Neuronal stem cell (in vitro differentiated cells): Measurements from ENCODE around the gene FLT1.

Experiments used
- DNase-seq: peaks from one replicate; pipeline ENCODE4 v3.0.0-alpha.2; 2013; ENCODE audit warnings: low spot score
- H2AFZ ChIP-seq: one replicate; pipeline ENCODE4 v1.6.1; 2013; ENCODE audit warnings: mild to moderate bottlenecking, low read length, inconsistent platforms
- H2AK5ac ChIP-seq: 2 replicates; pipeline ENCODE4 v1.6.1; 2013; ENCODE audit warnings: low read depth, mild to moderate bottlenecking, inconsistent platforms, low read length, moderate library complexity, mixed read lengths
- H2BK120ac ChIP-seq: 2 replicates; pipeline ENCODE4 v1.6.1; 2013; ENCODE audit warnings: low read depth, mild to moderate bottlenecking, inconsistent platforms, low read length, moderate library complexity, mixed read lengths
- H2BK12ac ChIP-seq: one replicate; pipeline ENCODE4 v1.6.1; 2013; ENCODE audit warnings: low read length, inconsistent platforms
- H2BK15ac ChIP-seq: 2 replicates; pipeline ENCODE4 v1.6.1; 2013; ENCODE audit warnings: mild to moderate bottlenecking, low read length, inconsistent platforms, mixed read lengths
- H2BK5ac ChIP-seq: one replicate; pipeline ENCODE4 v1.6.1; 2013; ENCODE audit warnings: inconsistent platforms, mild to moderate bottlenecking, low read length, moderate library complexity
- H3K14ac ChIP-seq: one replicate; pipeline ENCODE4 v1.6.1; 2013; ENCODE audit warnings: low read length, inconsistent platforms
- H3K18ac ChIP-seq: 2 replicates; pipeline ENCODE4 v1.6.1; 2013; ENCODE audit warnings: low read length, inconsistent platforms
- H3K23ac ChIP-seq: 2 replicates; pipeline ENCODE4 v1.6.1; 2013; ENCODE audit warnings: low read depth, mild to moderate bottlenecking, mixed read lengths, low read length, inconsistent platforms; ENCODE audit not compliant: poor library complexity
- H3K27ac ChIP-seq: replicated peaks from 3 replicates; pipeline ENCODE4 v1.5.1; 2013; ENCODE audit warnings: low read length, inconsistent platforms
- H3K27me3 ChIP-seq, 3 experiments: 2 replicates each; pipeline ENCODE4 v1.6.1; 2013; ENCODE audit warnings: low read length in 3 of 3, mild to moderate bottlenecking in 2 of 3, inconsistent platforms in 1 of 3, low read depth in 1 of 3, mixed read lengths in 1 of 3, moderate library complexity in 1 of 3; ENCODE audit not compliant: control insufficient read depth in 3 of 3, insufficient read depth in 3 of 3
- H3K36me3 ChIP-seq, 2 donors: replicated peaks in 1 of 2; 2 replicates each; pipeline ENCODE4 v1.6.1; 2013; ENCODE audit warnings: low read length in 2 of 2; ENCODE audit not compliant: control insufficient read depth in 2 of 2, insufficient read depth in 2 of 2
- H3K4ac ChIP-seq: 2 replicates; pipeline ENCODE4 v1.6.1; 2013; ENCODE audit warnings: inconsistent platforms, mild to moderate bottlenecking, low read length, moderate library complexity
- H3K4me1 ChIP-seq, 2 donors: 1 replicate in 1 of 2; 2 replicates in 1 of 2; pipeline ENCODE4 v1.6.1; 2013; ENCODE audit warnings: low read length in 2 of 2, low read depth in 1 of 2; ENCODE audit not compliant: control insufficient read depth in 2 of 2, insufficient read depth in 1 of 2
- H3K4me2 ChIP-seq: one replicate; pipeline ENCODE4 v1.6.1; 2013; ENCODE audit warnings: mild to moderate bottlenecking, low read length, inconsistent platforms; ENCODE audit not compliant: insufficient read depth, poor library complexity, severe bottlenecking
- H3K4me3 ChIP-seq, 2 donors: 2 replicates each; pipeline ENCODE4 v1.5.1; 2013; ENCODE audit warnings: low read length in 2 of 2, mild to moderate bottlenecking in 2 of 2, inconsistent platforms in 1 of 2, moderate library complexity in 1 of 2
- H3K79me1 ChIP-seq: one replicate; pipeline ENCODE4 v1.6.1; 2013; ENCODE audit warnings: low read depth, mild to moderate bottlenecking, inconsistent platforms, low read length, moderate library complexity
- H3K9ac ChIP-seq: one replicate; pipeline ENCODE4 v1.6.1; 2013; ENCODE audit warnings: mild to moderate bottlenecking, low read depth, low read length, inconsistent platforms; ENCODE audit not compliant: poor library complexity
- H3K9me3 ChIP-seq, 2 donors: replicated peaks in 1 of 2; 2 replicates each; pipeline versions ENCODE3 to v1.6.1; 2013; ENCODE audit warnings: low read length in 2 of 2, mild to moderate bottlenecking in 2 of 2, inconsistent platforms in 1 of 2, low read depth in 1 of 2, mixed read lengths in 1 of 2, moderate library complexity in 1 of 2; ENCODE audit not compliant: control insufficient read depth in 2 of 2, insufficient read depth in 1 of 2
- H4K8ac ChIP-seq: one replicate; pipeline ENCODE4 v1.6.1; 2013; ENCODE audit warnings: low read depth, mild to moderate bottlenecking, inconsistent platforms, low read length, moderate library complexity
- H4K91ac ChIP-seq: one replicate; pipeline ENCODE4 v1.6.1; 2013; ENCODE audit warnings: low read length, low read depth, mild to moderate bottlenecking, inconsistent platforms; ENCODE audit not compliant: poor library complexity
- WGBS, 2 donors: extraction: QIAGEN DNeasy Blood & Tissue Kit; methylation state at CpG; one replicate each; pipeline ENCODE4 v1.1.7; 2013; ENCODE audit warnings: missing lambda C conversion rate in 2 of 2, mixed read lengths in 1 of 2; ENCODE audit not compliant: insufficient read length in 2 of 2, insufficient replicate concordance in 1 of 2; ENCODE audit errors: extremely low coverage in 2 of 2; 5-methylcytosine and 5-hydroxymethylcytosine counted together

The FLT1 gene

GRCh38 chr13:28477709-28477973, 17.3 kb downstream of the FLT1 start:
- no peak overlapping the region for H3K4me2 ChIP-seq
- H3K9ac ChIP-seq: no peak overlapping the region
- H3K14ac ChIP-seq: no peak overlapping the region
- H2AFZ ChIP-seq: no peak overlapping the region
- no peak overlapping the region for H3K4me3 ChIP-seq
- H3K36me3 ChIP-seq: no peaks in the 10 kb centered on the region
- no peak overlapping the region for H2BK5ac ChIP-seq
- DNase-seq: no peak
- no peak overlapping the region for H2BK12ac ChIP-seq
- no CpG with 5 or more reads among the region's 3 CpGs for WGBS, 2 donors
- H3K4ac ChIP-seq: no peak overlapping the region
- peaks cover 0 to 11% (median 0%) of the 10 kb centered on the region in 3 experiments for H3K27me3 ChIP-seq
- H3K9me3 ChIP-seq: no peaks in the 10 kb centered on the region
- H2BK15ac ChIP-seq: no peak overlapping the region
- H2BK120ac ChIP-seq: no peak overlapping the region
- no peak overlapping the region for H3K27ac ChIP-seq
- H3K79me1 ChIP-seq: no peaks in the 10 kb centered on the region
- no peak overlapping the region for H4K91ac ChIP-seq
- H2AK5ac ChIP-seq: no peak overlapping the region
- no peak overlapping the region for H3K18ac ChIP-seq
- H3K4me1 ChIP-seq: no peaks in the 10 kb centered on the region
- H4K8ac ChIP-seq: no peak overlapping the region
- H3K23ac ChIP-seq: no peak overlapping the region

GRCh38 chr13:28476919-28477708, 17.8 kb downstream of the FLT1 start:
- Histone ChIP-seq H3K4me1 (no peaks in the 10 kb centered on the region), H2AFZ (no peak overlapping the region), H2BK5ac (no peak overlapping the region), H4K91ac (no peak overlapping the region), H3K79me1 (no peaks in the 10 kb centered on the region), H3K4me3 (no peak overlapping the region), H3K18ac (no peak overlapping the region), H3K27me3 (peaks cover 0 to 11% (median 0%) of the 10 kb centered on the region in 3 experiments), H2BK15ac (no peak overlapping the region), H3K14ac (no peak overlapping the region), H2AK5ac (no peak overlapping the region), H4K8ac (no peak overlapping the region), H2BK120ac (no peak overlapping the region), H3K4ac (no peak overlapping the region), H3K9me3 (no peaks in the 10 kb centered on the region), H3K27ac (no peak overlapping the region), H3K23ac (no peak overlapping the region), H3K36me3 (no peaks in the 10 kb centered on the region), H3K4me2 (no peak overlapping the region), H3K9ac (no peak overlapping the region), H2BK12ac (no peak overlapping the region)
- no peak for DNase-seq
- no CpG with 5 or more reads among the region's 11 CpGs for WGBS, 2 donors

- H3K9me3 ChIP-seq: no peaks in the 10 kb centered on the region
- no peak overlapping the region for H3K27ac ChIP-seq
- H3K27me3 ChIP-seq: peaks cover 0 to 13% (median 0%) of the 10 kb centered on the region in 3 experiments
- no peak overlapping the region for H3K14ac ChIP-seq
- no peak overlapping the region for H2AFZ ChIP-seq
- H3K23ac ChIP-seq: no peak overlapping the region
- H3K9ac ChIP-seq: no peak overlapping the region
- H2BK12ac ChIP-seq: no peak overlapping the region
- no peaks in the 10 kb centered on the region for H3K79me1 ChIP-seq
- no peak overlapping the region for H2AK5ac ChIP-seq
- no peaks in the 10 kb centered on the region for H3K36me3 ChIP-seq
- H2BK5ac ChIP-seq: no peak overlapping the region
- no peak overlapping the region for H3K18ac ChIP-seq
- no peak for DNase-seq
- H3K4ac ChIP-seq: no peak overlapping the region
- no peak overlapping the region for H4K91ac ChIP-seq
- no CpG with 5 or more reads among the region's 7 CpGs for WGBS, 2 donors
- no peak overlapping the region for H4K8ac ChIP-seq
- no peaks in the 10 kb centered on the region for H3K4me1 ChIP-seq
- no peak overlapping the region for H2BK120ac ChIP-seq
- H3K4me2 ChIP-seq: no peak overlapping the region
- no peak overlapping the region for H3K4me3 ChIP-seq
- no peak overlapping the region for H2BK15ac ChIP-seq
Observed at GRCh38 chr13:28475916-28476725, 18.8 kb downstream of the FLT1 start.

- Histone ChIP-seq H2BK12ac (no peak overlapping the region), H3K23ac (no peak overlapping the region), H3K27me3 (peaks cover 0 to 15% (median 0%) of the 10 kb centered on the region in 3 experiments), H3K27ac (no peak overlapping the region), H4K91ac (no peak overlapping the region), H3K9me3 (no peaks in the 10 kb centered on the region), H2BK120ac (no peak overlapping the region), H2AK5ac (no peak overlapping the region), H2BK15ac (no peak overlapping the region), H3K9ac (no peak overlapping the region), H3K18ac (no peak overlapping the region), H2AFZ (no peak overlapping the region), H3K14ac (no peak overlapping the region), H2BK5ac (no peak overlapping the region), H3K79me1 (no peaks in the 10 kb centered on the region), H3K36me3 (no peaks in the 10 kb centered on the region), H3K4me2 (no peak overlapping the region), H3K4ac (no peak overlapping the region), H3K4me1 (no peaks in the 10 kb centered on the region), H3K4me3 (no peak overlapping the region), H4K8ac (no peak overlapping the region)
- no CpG with 5 or more reads among the region's 1 CpG for WGBS, 2 donors
- DNase-seq: no peak
Observed at GRCh38 chr13:28474491-28475134, 20.3 kb downstream of the FLT1 start.
